AG08395 (cell line): ENCODE data around the gene ONECUT2.
A peak's percentile ranks its signal among the peaks of the same experiment; 100 is the strongest.
"Not testable (repeated sequence)": the region's sequence is repeated elsewhere in the genome, so short reads cannot be mapped to it uniquely, and the experiment has no call there.

Experiments used
- DNase-seq: peaks from one replicate; pipeline ENCODE4 v3.0.0; 2012; ENCODE audit warnings: mixed read lengths, low spot score

ONECUT2 gene

DNA sequence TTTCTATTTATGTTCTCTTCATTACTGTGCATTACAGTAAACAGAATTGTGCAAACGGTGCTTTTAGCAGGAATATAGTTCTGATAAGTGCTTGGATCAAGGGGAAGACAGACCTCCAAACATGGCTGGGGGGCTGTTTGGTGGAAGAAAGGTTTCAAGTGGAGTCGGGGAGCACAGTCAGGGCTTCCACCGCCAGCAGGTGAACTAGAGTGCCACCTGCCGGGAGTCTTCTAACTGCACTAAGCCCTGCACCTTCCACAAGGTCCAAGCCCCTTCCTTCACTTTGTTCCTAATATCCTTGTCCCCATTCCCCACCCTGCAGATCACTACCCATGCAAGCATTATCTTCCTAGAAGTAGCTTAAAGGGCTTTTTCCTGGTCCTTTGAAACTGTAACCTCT is 11.1 kb downstream of the ONECUT2 start:
- DNase-seq, result no peak

- peak; percentile 31 for DNase-seq
Observed at GRCh38 chr18:57447154-57447621, 12.0 kb downstream of the ONECUT2 start.

DNA sequence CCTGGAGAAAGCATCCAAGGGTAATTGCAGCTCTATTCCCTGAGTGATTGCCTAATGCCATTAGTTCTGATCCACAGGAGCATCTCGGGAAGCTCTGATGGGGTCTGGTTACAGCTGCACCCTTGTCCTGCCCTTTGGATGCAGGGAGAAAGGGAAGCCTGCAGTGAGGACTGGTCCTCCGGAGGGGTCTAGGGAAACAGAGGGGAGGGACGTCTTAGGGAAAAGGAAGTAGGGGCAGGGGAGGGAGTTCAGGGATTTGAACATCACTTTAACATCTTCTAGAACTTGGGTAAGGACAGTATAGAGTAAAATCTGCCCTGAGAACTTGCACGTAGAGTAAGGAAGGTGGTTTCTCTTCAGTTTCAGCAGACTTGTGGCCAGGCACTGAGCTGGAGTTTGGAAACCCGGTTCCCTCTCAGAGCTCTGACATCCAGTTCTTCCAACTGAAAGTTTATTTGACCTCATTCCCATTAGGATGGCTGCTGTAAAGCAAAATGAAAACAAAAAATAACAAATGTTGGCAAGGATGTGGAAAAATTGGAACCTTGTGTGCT is 20.5 kb downstream of the ONECUT2 start:
- no peak for DNase-seq

GRCh38 chr18:57461652-57462269 is 26.6 kb downstream of the ONECUT2 start:
- no peak for DNase-seq

GRCh38 chr18:57466307-57466706 is 31.1 kb downstream of the ONECUT2 start:
- peak; percentile 18 for DNase-seq

- DNase-seq, result no peak
Observed at GRCh38 chr18:57466745-57467409, 31.7 kb downstream of the ONECUT2 start.

GRCh38 chr18:57469884-57470283 is 34.7 kb downstream of the ONECUT2 start:
- no peak for DNase-seq

- no peak for DNase-seq
Observed at GRCh38 chr18:57475408-57475807, 40.2 kb downstream of the ONECUT2 start.

DNA sequence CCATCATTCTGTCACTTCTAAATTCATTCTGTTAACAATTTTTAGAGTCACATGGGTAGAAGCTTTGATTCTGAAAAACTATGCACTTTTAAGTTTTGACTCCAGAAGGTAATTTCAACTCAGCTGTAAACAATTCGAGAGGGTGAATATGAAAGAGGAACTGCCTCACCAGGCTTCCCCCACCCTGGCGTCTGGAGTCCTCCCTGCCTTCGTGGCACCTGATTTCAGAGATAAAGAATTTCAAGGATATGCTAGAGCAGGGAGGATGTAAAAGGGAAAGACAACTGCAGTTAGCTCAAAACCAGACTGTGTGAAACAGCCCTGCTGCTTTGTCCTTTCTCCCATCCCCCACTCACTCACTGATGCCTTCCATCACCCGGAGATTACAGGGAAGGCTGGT is 40.7 kb downstream of the ONECUT2 start:
- no peak for DNase-seq

GRCh38 chr18:57480733-57481132 is 45.6 kb downstream of the ONECUT2 start:
- DNase-seq, result no peak

- peak; percentile 36 for DNase-seq
Observed at GRCh38 chr18:57497372-57498294, 62.5 kb downstream of the ONECUT2 start.

DNA sequence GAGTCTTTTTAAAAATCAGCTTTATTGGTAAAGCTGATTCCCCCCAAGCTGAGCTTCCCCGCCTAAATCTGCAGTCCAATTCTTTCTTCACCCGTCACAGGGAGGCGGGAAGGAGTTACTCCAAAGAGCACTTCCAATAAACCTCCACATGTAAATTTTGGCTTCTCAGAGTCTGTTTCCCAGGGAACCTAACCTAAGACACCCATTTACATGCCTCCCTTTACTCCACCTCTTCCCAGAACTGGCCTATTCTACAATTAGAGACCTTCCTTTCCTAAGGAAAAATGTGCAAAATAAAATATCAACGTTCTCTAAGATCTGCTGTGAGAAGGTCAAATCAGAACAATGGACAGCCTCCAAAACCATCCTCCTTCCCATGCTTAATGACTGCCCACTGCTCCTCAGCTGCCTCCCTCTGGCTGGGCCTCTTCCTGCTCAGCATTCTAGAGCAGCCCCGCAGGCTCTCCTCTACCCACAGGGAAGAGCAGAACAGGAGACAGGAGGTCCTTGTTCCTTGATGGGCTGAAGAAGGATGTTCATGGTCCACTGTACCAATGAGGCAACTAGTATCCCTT is 63.6 kb downstream of the ONECUT2 start:
- DNase-seq, result no peak

GRCh38 chr18:57502624-57503023 is 67.5 kb downstream of the ONECUT2 start:
- DNase-seq, result no peak

- DNase-seq, result no peak
Observed at GRCh38 chr18:57505231-57505630, 70.1 kb downstream of the ONECUT2 start.

GRCh38 chr18:57516056-57516455 is 80.9 kb downstream of the ONECUT2 start:
- no peak for DNase-seq

DNA sequence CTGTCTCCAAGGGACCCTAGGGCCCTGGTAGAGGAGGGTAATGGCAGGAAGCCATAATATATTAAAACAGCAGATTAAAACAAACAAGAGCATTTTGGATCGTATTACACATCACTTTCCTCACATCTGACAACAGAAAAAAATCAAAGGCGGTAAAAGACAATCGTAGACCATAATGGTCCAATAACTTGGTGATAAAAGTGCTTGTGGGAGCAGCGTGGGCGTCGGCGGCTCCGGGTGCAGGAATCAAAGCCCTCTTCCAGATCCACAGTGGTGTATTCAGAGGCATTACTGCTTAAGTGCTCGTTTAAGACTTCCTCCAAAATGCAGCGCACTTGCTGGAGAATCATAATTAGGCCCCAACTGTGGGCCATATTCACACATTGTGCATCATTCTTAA is 83.4 kb downstream of the ONECUT2 start:
- no peak for DNase-seq

DNA sequence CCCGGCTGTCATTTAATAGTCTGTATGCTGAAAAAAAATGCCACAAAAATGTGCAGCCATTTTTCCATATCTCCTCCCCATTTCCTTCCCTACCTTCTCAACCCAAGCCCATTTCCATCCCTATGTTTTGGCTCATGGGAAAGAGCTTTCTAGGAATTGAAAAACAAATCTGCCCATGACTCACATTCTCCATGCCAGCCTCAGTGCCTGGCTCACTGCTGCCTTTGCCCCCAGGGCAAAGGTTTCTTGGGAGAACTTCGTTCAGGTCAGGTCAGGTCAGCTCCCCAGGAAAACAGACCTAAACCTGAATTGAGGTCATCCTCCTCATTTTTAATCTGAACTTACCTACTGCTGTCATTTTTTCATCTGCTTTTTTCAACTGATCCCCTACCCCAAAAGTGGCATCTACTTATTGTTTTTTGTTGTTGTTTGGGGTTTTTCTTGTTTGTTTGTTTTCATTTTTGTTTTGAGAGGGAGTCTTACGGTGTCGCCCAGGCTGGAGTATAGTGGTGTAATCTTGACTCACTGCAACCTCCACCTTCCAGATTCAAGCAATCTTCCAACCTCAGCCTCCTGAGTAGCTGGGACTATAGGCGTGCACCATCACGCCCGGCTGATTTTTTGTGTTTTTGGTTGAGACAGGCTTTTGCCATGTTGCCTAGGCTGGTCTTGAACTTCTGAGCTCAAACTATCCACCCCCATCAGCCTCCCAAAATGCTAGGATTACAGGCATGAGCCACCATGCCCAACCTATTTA is 84.7 kb downstream of the ONECUT2 start:
- no peak for DNase-seq

- not testable (repeated sequence) for DNase-seq
Observed at GRCh38 chr18:57522348-57522747, 87.2 kb downstream of the ONECUT2 start.

- DNase-seq, result no peak
Observed at GRCh38 chr18:57523171-57523956, 88.2 kb downstream of the ONECUT2 start.

GRCh38 chr18:57527556-57528229 is 92.5 kb downstream of the ONECUT2 start:
- no peak for DNase-seq
